SK-N-SH treated with all-trans-retinoic acid at 6 μM for 48 hours (cell line): ENCODE measurements around the gene AGBL3.

Experiments
- ATAC-seq: fragments of 200-7000 bp; cut with Tn5 transposase; 3 replicates; pipeline ENCODE4 v1.9.1; 2020; ENCODE audit warnings: mild to moderate bottlenecking, moderate library complexity
- ARNTL ChIP-seq: fragments of 450-650 bp; formaldehyde crosslinking; IDR thresholded peaks from 2 replicates; pipeline ENCODE4 v1.5.0; 2020; ENCODE audit warnings: low read depth, mild to moderate bottlenecking, moderate library complexity, borderline replicate concordance
- BACH2 ChIP-seq: fragments of 250-450 bp; sonication (Bioruptor Pico); IDR thresholded peaks from 2 replicates; pipeline ENCODE4 v1.9.0; 2021; ENCODE audit warnings: mild to moderate bottlenecking, borderline replicate concordance
- CSDC2 ChIP-seq: fragments of 250-450 bp; sonication (Bioruptor Pico); IDR thresholded peaks from 2 replicates; pipeline ENCODE4 v1.5.0; 2020; ENCODE audit warnings: mild to moderate bottlenecking, moderate library complexity
- CSRNP3 ChIP-seq: fragments of 250-450 bp; sonication (Bioruptor Pico); IDR thresholded peaks from 2 replicates; pipeline ENCODE4 v1.5.1; 2021; ENCODE audit warnings: mild to moderate bottlenecking, moderate library complexity
- ESRRG ChIP-seq: fragments of 250-450 bp; sonication (Bioruptor Pico); IDR thresholded peaks from 2 replicates; pipeline ENCODE4 v1.6.1; 2021; ENCODE audit warnings: mild to moderate bottlenecking
- GLIS3 ChIP-seq: fragments of 250-450 bp; sonication (Bioruptor Pico); IDR thresholded peaks from 2 replicates; pipeline ENCODE4 v1.5.0; 2020; ENCODE audit warnings: mild to moderate bottlenecking, moderate library complexity
- ISL1 ChIP-seq: fragments of 250-450 bp; sonication (Bioruptor Pico); IDR thresholded peaks from 2 replicates; pipeline ENCODE4 v2.1.2; 2022; ENCODE audit warnings: mild to moderate bottlenecking, moderate library complexity
- OSR1 ChIP-seq: fragments of 250-450 bp; sonication (Bioruptor Pico); IDR thresholded peaks from 2 replicates; pipeline ENCODE4 v1.8.0; 2022; ENCODE audit warnings: moderate library complexity, mild to moderate bottlenecking, inconsistent platforms
- PATZ1 ChIP-seq: fragments of 250-450 bp; sonication (Bioruptor Pico); IDR thresholded peaks from 2 replicates; pipeline ENCODE4 v1.8.0; 2020; ENCODE audit warnings: mild to moderate bottlenecking, moderate library complexity, borderline replicate concordance
- POU6F1 ChIP-seq: fragments of 250-450 bp; sonication (Bioruptor Pico); IDR thresholded peaks from 2 replicates; pipeline ENCODE4 v1.8.0; 2021; ENCODE audit warnings: low read depth, mild to moderate bottlenecking, moderate library complexity, borderline replicate concordance
- PPARA ChIP-seq: fragments of 250-450 bp; sonication (Bioruptor Pico); IDR thresholded peaks from 2 replicates; pipeline ENCODE4 v1.5.0; 2020; ENCODE audit warnings: mild to moderate bottlenecking, borderline replicate concordance
- SNAI2 ChIP-seq: fragments of 250-450 bp; sonication (Bioruptor Pico); IDR thresholded peaks from 2 replicates; pipeline ENCODE4 v1.5.0; 2020; ENCODE audit warnings: mild to moderate bottlenecking, moderate library complexity
- TCF4 ChIP-seq: fragments of 250-450 bp; sonication (Bioruptor Pico); IDR thresholded peaks from 2 replicates; pipeline ENCODE4 v1.8.0; 2021; ENCODE audit warnings: mild to moderate bottlenecking, moderate library complexity, borderline replicate concordance
- TOX ChIP-seq: fragments of 250-450 bp; sonication (Bioruptor Pico); IDR thresholded peaks from 2 replicates; pipeline ENCODE4 v1.8.0; 2021; ENCODE audit warnings: mild to moderate bottlenecking, moderate library complexity, borderline replicate concordance
- TSHZ2 ChIP-seq: fragments of 250-450 bp; sonication (Bioruptor Pico); IDR thresholded peaks from 2 replicates; pipeline ENCODE4 v1.5.0; 2020; ENCODE audit warnings: mild to moderate bottlenecking, moderate library complexity
- ZC3H10 ChIP-seq: fragments of 250-450 bp; sonication (Bioruptor Pico); IDR thresholded peaks from 2 replicates; pipeline ENCODE4 v1.5.1; 2021; ENCODE audit warnings: mild to moderate bottlenecking, moderate library complexity
- ZFP3 ChIP-seq: fragments of 250-450 bp; sonication (Bioruptor Pico); IDR thresholded peaks from 2 replicates; pipeline ENCODE4 v1.5.0; 2020; ENCODE audit warnings: mild to moderate bottlenecking, moderate library complexity
- ZFP30 ChIP-seq: fragments of 450-650 bp; formaldehyde crosslinking; IDR thresholded peaks from 2 replicates; pipeline ENCODE4 v1.5.0; 2022; ENCODE audit warnings: mild to moderate bottlenecking, moderate library complexity
- ZNF565 ChIP-seq: fragments of 450-650 bp; formaldehyde crosslinking; conservative IDR thresholded peaks from 2 replicates; pipeline ENCODE4 v1.5.0; 2020; ENCODE audit warnings: low read depth, mild to moderate bottlenecking, moderate library complexity
- ZNF70 ChIP-seq: fragments of 450-650 bp; formaldehyde crosslinking; IDR thresholded peaks from 2 replicates; pipeline ENCODE4 v1.5.0; 2020; ENCODE audit warnings: mild to moderate bottlenecking, moderate library complexity
- ZNF8 ChIP-seq: fragments of 450-650 bp; formaldehyde crosslinking; IDR thresholded peaks from 2 replicates; pipeline ENCODE4 v1.5.0; 2020; ENCODE audit warnings: mild to moderate bottlenecking, moderate library complexity

Gene AGBL3

GRCh38 chr7:135181261-135181928 lies 195.1 kb downstream of the AGBL3 start:
- TF ChIP-seq ESRRG (CRISPR knock-in tag), result no peak
- no peak for TF ChIP-seq PPARA (CRISPR knock-in tag)
- TF ChIP-seq ZNF70 (CRISPR knock-in tag), result no peak
- TF ChIP-seq ARNTL, result no peak
- TF ChIP-seq ZFP3 (CRISPR knock-in tag), result no peak
- TF ChIP-seq ISL1, result no peak
- TF ChIP-seq OSR1, result no peak
- TF ChIP-seq POU6F1 (CRISPR knock-in tag), result no peak
- TF ChIP-seq GLIS3 (CRISPR knock-in tag), result no peak
- no peak for TF ChIP-seq TCF4 (CRISPR knock-in tag)
- TF ChIP-seq TSHZ2 (CRISPR knock-in tag), result no peak
- no peak for TF ChIP-seq ZFP30 (CRISPR knock-in tag)
- TF ChIP-seq ZNF565 (CRISPR knock-in tag), result no peak
- no peak for TF ChIP-seq CSRNP3 (CRISPR knock-in tag)
- no peak for TF ChIP-seq BACH2 (CRISPR knock-in tag)
- TF ChIP-seq ZC3H10 (CRISPR knock-in tag), result no peak
- no peak for TF ChIP-seq TOX (CRISPR knock-in tag)
- ATAC-seq, result no peak

GRCh38 chr7:135181929-135182678 lies 195.8 kb downstream of the AGBL3 start:
- no peak for ATAC-seq
- TF ChIP-seq CSDC2 (CRISPR knock-in tag), result no peak
- no peak for TF ChIP-seq ESRRG (CRISPR knock-in tag)
- no peak for TF ChIP-seq BACH2 (CRISPR knock-in tag)
- no peak for TF ChIP-seq CSRNP3 (CRISPR knock-in tag)
- TF ChIP-seq ZNF8 (CRISPR knock-in tag), result no peak
- TF ChIP-seq GLIS3 (CRISPR knock-in tag), result no peak
- TF ChIP-seq ZNF565 (CRISPR knock-in tag), result no peak
- TF ChIP-seq OSR1, result no peak
- no peak for TF ChIP-seq SNAI2 (CRISPR knock-in tag)
- TF ChIP-seq ZFP3 (CRISPR knock-in tag), result no peak

- no peak for TF ChIP-seq ESRRG (CRISPR knock-in tag)
- TF ChIP-seq GLIS3 (CRISPR knock-in tag), result no peak
- no peak for TF ChIP-seq BACH2 (CRISPR knock-in tag)
- no peak for TF ChIP-seq ZNF70 (CRISPR knock-in tag)
- no peak for TF ChIP-seq POU6F1 (CRISPR knock-in tag)
- no peak for TF ChIP-seq PPARA (CRISPR knock-in tag)
- TF ChIP-seq ZNF565 (CRISPR knock-in tag), result no peak
- no peak for TF ChIP-seq TCF4 (CRISPR knock-in tag)
- no peak for TF ChIP-seq PATZ1 (CRISPR knock-in tag)
- no peak for TF ChIP-seq ISL1
- ATAC-seq, result no peak
These were observed 197.2 kb downstream of the AGBL3 start for GRCh38 chr7:135183478-135183877.
